ENCODE measurements around the gene CCSER1.

CCSER1 gene

GRCh38 chr4:90130076-90130475 is 2.9 kb downstream of the CCSER1 start:
- DNase-seq: no peak

- no peak for DNase-seq
These were observed 10.4 kb downstream of the CCSER1 start for GRCh38 chr4:90137555-90137954.

GRCh38 chr4:90142081-90142480 is 14.9 kb downstream of the CCSER1 start:
- peak; percentile 17 for DNase-seq

- no peak for DNase-seq
These were observed 18.1 kb downstream of the CCSER1 start for GRCh38 chr4:90145319-90145718.

DNA sequence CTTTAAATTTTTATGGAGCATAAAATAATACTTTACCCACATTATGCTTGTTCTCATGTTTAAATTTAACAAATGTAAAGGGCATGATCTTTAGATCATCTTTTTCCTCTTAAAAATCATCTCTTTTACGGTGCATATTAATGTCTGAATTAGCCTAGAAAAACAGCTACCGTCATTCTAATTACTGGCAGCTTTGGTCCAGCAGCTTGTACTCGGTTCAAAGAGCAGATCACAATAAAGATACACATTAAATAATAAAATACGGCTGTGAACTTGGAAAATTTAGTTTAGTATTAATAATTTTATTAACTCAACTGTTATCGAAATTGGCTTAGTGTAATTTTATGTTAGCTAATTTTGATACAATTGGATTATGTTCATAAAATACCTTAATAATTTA is 19.1 kb downstream of the CCSER1 start:
- DNase-seq: no peak

- DNase-seq: no peak
These were observed 21.5 kb downstream of the CCSER1 start for GRCh38 chr4:90148574-90149148.

- DNase-seq: no peak
These were observed 24.8 kb downstream of the CCSER1 start for GRCh38 chr4:90152024-90152423.

DNA sequence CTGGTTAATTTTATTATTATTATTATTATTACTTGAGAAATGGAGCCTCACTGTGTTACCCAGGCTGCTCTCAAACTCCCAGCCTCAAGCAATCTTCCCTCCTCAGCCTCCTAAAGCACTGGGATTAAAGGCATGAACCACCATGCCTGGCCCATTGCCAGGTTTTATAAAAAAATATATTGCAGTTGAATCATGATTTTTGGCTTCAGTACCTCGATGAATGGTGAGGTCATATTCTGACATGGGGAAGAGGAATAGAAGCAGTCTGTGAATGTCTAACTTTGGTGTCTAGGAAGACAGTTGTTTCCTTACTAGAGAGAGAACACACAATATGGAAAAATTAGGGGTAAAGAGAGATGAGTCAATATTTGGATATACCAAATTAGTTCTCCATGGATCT is 32.0 kb downstream of the CCSER1 start:
- no peak for DNase-seq

DNA sequence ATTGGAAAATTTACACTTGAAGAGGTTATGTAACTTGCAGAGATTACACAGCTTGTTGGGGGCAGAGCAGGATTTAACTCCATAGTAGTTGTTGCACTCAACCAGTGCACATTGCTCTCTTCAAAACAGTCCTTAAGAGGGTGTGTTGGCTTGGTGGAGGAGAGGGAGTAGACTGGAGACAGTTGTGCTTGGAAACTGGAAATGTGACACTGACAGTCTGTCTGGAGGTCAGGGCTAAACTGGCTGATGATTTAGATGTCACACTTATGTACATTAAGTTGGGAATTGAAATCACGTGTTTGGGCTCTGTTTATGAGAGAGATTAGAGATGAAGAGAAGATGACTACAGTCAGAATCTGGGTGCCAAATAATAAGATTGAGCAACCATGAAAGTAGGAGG is 32.9 kb downstream of the CCSER1 start:
- no peak for DNase-seq

DNA sequence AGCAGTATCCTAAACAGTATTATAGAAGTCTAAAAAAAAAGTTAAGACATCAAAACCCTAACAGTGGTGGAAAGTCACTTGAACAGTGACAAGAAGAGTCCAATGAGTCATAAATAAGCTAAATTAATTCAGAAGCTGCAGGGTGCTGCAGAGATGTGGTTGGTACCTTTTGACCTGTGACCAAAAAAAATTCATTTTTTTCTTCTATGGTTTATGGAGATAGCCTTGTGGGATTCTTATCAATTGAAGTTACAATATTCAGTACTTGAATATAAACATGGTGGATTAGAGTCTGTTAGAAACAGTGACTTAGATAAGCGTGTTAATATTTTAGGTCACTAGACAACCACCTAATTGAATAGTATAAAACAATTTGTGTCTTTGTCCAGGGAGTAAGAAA is 35.4 kb downstream of the CCSER1 start:
- no peak for DNase-seq

DNA sequence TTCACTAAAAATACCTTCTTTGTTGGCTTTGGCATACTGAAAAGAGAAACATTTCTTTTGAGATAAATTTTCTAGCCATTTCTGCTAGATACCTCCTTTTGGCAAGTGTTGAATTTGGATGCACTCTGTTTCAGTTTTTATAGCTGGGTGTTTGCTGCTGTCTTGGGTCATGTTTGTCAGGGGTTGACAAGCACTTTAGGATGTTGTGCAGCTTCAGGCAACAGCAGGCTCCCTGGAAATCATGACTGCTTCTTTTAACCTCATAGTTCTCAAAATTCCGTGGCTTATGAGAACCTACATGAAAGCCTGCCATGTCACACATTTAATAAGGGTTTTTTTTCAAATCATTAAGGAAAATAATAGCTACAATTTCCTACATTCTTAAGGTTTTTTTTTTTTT is 36.7 kb downstream of the CCSER1 start:
- DNase-seq: no peak

DNA sequence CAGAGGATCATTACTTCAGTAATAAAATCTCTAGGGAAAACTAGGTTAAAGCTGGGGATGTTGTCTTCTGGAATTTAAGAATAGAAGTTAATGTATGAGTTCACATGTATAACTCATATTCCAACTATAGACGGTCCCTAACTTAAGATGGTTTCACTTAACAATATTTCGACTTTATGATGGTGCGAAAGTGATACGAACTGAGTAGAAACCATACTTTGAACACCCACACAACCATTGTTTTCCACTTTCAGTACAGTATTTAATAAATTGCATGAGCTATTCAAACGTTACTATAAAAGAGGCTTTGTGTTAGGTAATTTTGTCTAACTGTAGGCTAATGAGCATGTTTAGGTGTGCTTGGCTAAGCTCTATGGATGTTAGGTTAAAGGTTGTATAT is 38.7 kb downstream of the CCSER1 start:
- DNase-seq: no peak

- no peak for DNase-seq
These were observed 44.3 kb downstream of the CCSER1 start for GRCh38 chr4:90171491-90171890.

GRCh38 chr4:90174621-90175023 is 47.4 kb downstream of the CCSER1 start:
- no peak for DNase-seq

GRCh38 chr4:90181644-90182043 is 54.5 kb downstream of the CCSER1 start:
- peak; percentile 10 for DNase-seq

GRCh38 chr4:90183254-90183653 is 56.1 kb downstream of the CCSER1 start:
- DNase-seq: no peak

DNA sequence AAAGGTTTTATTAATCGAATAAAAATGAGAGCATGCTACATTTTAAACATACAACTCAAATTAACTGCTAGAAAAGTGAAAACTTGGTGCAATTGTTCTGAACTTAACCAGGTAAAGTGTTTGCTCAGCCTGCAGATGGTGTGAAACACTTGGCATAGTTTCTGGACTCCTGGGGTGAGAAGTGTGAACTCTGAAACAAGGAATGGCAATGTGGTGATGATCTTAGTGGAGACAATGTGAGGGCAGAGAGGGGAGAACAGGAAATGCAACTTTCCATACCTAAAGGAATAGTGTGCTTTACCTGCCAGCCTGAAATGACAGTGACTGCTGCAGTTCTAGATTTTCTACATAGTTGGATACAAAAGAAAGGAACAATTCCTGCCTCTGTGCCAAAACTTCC is 57.4 kb downstream of the CCSER1 start:
- DNase-seq: no peak

- DNase-seq: no peak
These were observed 58.2 kb downstream of the CCSER1 start for GRCh38 chr4:90185416-90185815.

DNA sequence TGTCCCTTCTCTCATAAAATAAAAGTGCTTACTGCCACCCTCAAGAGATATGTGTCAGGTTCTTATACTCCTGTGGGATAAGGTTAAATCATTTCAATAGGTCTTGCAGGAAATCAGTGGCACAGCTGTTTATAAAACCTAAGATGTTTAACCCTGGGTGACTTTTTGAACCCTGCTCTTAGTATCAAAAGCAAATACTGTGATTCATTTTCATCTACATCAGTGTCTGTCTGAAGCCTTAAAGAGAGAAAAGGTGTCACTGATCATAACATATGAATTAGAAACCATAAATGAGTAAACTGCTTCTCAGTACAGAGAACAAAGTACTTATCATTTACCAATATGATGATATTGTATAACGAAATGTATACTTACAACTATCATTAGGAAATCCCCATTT is 59.0 kb downstream of the CCSER1 start:
- no peak for DNase-seq

GRCh38 chr4:90187148-90187884 is 60.1 kb downstream of the CCSER1 start:
- peak; percentile 77 for DNase-seq

DNA sequence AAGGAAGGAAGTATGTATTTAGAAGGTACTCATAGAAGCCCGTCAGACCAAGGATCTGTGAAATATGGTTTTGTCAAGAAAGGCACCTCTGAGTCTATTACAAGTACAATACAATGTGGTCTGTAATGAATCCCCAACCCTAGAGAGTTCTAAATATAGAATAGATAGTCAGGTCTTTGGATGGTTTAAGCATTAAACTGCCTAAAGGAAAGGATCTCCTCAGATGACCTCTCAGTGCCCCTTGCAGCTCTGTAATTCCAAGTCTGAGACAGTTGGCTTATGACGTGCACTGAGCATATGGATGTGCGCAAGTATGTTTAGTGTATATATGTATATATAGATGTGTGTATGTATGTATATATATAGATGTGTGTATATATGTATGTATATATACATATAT is 62.0 kb downstream of the CCSER1 start:
- no peak for DNase-seq

GRCh38 chr4:90189946-90190345 is 62.8 kb downstream of the CCSER1 start:
- DNase-seq: no peak

GRCh38 chr4:90190525-90190924 is 63.3 kb downstream of the CCSER1 start:
- no peak for DNase-seq

DNA sequence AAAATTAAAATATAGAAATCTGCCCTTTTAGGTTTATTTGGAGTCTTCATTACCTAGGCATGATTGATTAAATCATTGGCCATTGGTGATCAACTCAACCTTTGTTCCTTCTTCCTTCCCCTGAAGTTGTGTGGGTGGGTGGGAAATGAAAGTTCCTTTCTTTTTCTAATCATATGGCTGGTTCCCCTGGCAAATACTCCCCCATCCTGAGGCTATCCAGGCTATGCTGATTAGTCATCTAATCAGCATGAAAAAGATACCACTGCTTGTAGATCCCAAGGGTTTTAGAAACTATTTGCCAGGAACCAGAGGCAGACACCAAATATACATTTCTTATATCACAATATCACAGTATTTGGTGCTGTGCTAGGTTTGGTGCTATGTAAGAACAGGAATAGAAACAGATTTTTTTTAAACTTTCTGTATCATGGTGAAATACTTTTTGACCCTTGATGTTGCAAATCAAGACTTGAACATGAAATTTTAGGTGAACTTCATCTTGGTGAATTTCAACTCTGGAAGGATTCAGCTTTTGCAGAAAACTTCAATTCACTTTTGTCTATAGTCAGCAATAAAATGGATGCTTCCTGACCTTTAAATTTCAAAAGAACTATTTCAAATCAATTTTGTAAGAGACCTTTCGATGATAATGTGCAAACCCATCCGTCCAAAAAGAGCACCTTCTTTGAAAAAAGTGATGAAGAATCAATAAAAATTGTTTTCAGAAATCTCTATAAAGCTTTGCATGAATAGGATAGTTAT is 71.1 kb downstream of the CCSER1 start:
- no peak for DNase-seq

All from NCI-H1436 (cell line).